Smooth muscle cell (in vitro differentiated cells): ENCODE results near the gene SAP30. TPM values are rescaled to one million over a fixed set of nuclear protein-coding genes. Genes with fewer than 3 reads are reported as not detected.
A peak's percentile ranks its signal among the peaks of the same experiment; 100 is the strongest.

Experiments used
- DNase-seq: peaks from one replicate; lab custom pipeline; 2025; ENCODE audit not compliant: unreplicated experiment; lab: John Stamatoyannopoulos, UW
- H2AFZ ChIP-seq: fragments of 200-600 bp; sonication (generic); 2 replicates; pipeline ENCODE4 v1.6.0; 2016; ENCODE audit warnings: antibody characterized with exemption, low read depth, mild to moderate bottlenecking
- H3F3A ChIP-seq: fragments of 200-600 bp; sonication (generic); 2 replicates; pipeline ENCODE4 v1.6.0; 2017; ENCODE audit warnings: antibody characterized with exemption, low read depth
- H3K27ac ChIP-seq: fragments of 200-600 bp; sonication (generic); 2 replicates; pipeline ENCODE4 v1.5.1; 2016; ENCODE audit warnings: low read depth, mild to moderate bottlenecking
- H3K27me3 ChIP-seq: fragments of 200-600 bp; sonication (generic); 2 replicates; pipeline ENCODE4 v1.6.1; 2016; ENCODE audit warnings: low read depth, mild to moderate bottlenecking
- H3K36me3 ChIP-seq: fragments of 200-600 bp; sonication (generic); 2 replicates; pipeline ENCODE4 v1.5.1; 2016; ENCODE audit warnings: low read depth
- H3K4me1 ChIP-seq: fragments of 200-600 bp; sonication (generic); 2 replicates; pipeline ENCODE4 v1.5.1; 2016; ENCODE audit warnings: low read depth
- H3K4me2 ChIP-seq: fragments of 200-600 bp; sonication (generic); 2 replicates; pipeline ENCODE4 v1.6.0; 2016; ENCODE audit warnings: mild to moderate bottlenecking
- H3K4me3 ChIP-seq: fragments of 200-600 bp; sonication (generic); 2 replicates; pipeline ENCODE4 v1.5.1; 2016; ENCODE audit warnings: mild to moderate bottlenecking
- H3K79me2 ChIP-seq: fragments of 200-600 bp; sonication (generic); 2 replicates; pipeline ENCODE4 v1.6.0; 2016; ENCODE audit warnings: low read depth, mild to moderate bottlenecking
- H3K9ac ChIP-seq: fragments of 200-600 bp; sonication (generic); 2 replicates; pipeline ENCODE4 v1.6.0; 2016; ENCODE audit warnings: low read depth
- H3K9me3 ChIP-seq: fragments of 200-600 bp; sonication (generic); replicated peaks from 2 replicates; pipeline ENCODE4 v1.5.1; 2016; ENCODE audit warnings: low read depth
- H4K20me1 ChIP-seq: fragments of 200-600 bp; sonication (generic); 2 replicates; pipeline ENCODE4 v1.6.0; 2016; ENCODE audit warnings: low read depth
- CTCF ChIP-seq: fragments of 200-600 bp; sonication (generic); IDR thresholded peaks from 2 replicates; pipeline ENCODE4 v1.5.1; 2017; ENCODE audit warnings: borderline replicate concordance, mild to moderate bottlenecking, antibody characterized with exemption; ENCODE audit not compliant: insufficient read depth, poor library complexity, severe bottlenecking
- WGBS: methylation state at CpG from one replicate; pipeline ENCODE4 v1.1.7; 2016; ENCODE audit warnings: low lambda C conversion rate; 5-methylcytosine and 5-hydroxymethylcytosine counted together
- polyA plus RNA-seq: library from polyadenylated mRNA; unstranded; fragments of >200 nt; fragmentation: Nextera tagmentation; extraction: Ambion mirVana; gene quantifications from 2 replicates; pipeline ENCODE4 v1.2.1, GENCODE V29; 2016
- total RNA-seq: library from RNA; depleted of rRNA; stranded (reverse); fragments of >200 nt; gene quantifications from 2 replicates; pipeline ENCODE4 v1.2.3, GENCODE V29; 2014

SAP30 gene
- total RNA-seq (18.6 and 19.6 TPM in 2 replicates), polyA plus RNA-seq (33.8 and 35.2 TPM in 2 replicates)

GRCh38 chr4:173370477-173371291, at the start of gene SAP30:
Gene SAP30 (plus strand): TSS chr4:173370954. CDS start chr4:173371183, 229 bp downstream.
- peaks cover 7% of the 10 kb centered on the region for H3F3A ChIP-seq
- peak within 1 kb of the TSS; percentile 98 for H2AFZ ChIP-seq
- peak; percentile 95 for DNase-seq
- H3K4me1 ChIP-seq, result peaks cover 6% of the 10 kb centered on the region
- H3K27ac ChIP-seq, result peak within 1 kb of the TSS; percentile 74
- H3K79me2 ChIP-seq, result peaks cover 39% of the 10 kb centered on the region
- H4K20me1 ChIP-seq, result peaks cover 14% of the 10 kb centered on the region
- no peak for TF ChIP-seq CTCF
- no peaks in the 10 kb centered on the region for H3K36me3 ChIP-seq
- no peaks in the 10 kb centered on the region for H3K27me3 ChIP-seq
- peak within 1 kb of the TSS; percentile 93 for H3K4me3 ChIP-seq
- peak within 1 kb of the TSS; percentile 92 for H3K4me2 ChIP-seq
- peak within 1 kb of the TSS; percentile 57 for H3K9ac ChIP-seq
- no peaks in the 10 kb centered on the region for H3K9me3 ChIP-seq
- WGBS, result 1% methylated on average over 62 of the region's 72 CpGs

- Histone ChIP-seq H3K79me2 (peaks cover 3% of the 10 kb centered on the region), H3K27ac (no peak overlapping the region), H3K9me3 (no peaks in the 10 kb centered on the region), H3F3A (no peaks in the 10 kb centered on the region), H3K4me2 (no peak overlapping the region), H3K4me1 (no peaks in the 10 kb centered on the region), H2AFZ (no peak overlapping the region), H3K27me3 (no peaks in the 10 kb centered on the region), H4K20me1 (no peaks in the 10 kb centered on the region), H3K9ac (no peak overlapping the region), H3K36me3 (no peaks in the 10 kb centered on the region), H3K4me3 (no peak overlapping the region)
- TF ChIP-seq CTCF, result no peak
- 93% methylated on average over 5 of the region's 5 CpGs for WGBS
- no peak for DNase-seq
These were observed 45.6 kb upstream of the SAP30 start for GRCh38 chr4:173325007-173325736.

GRCh38 chr4:173328236-173328901, 42.4 kb upstream of the SAP30 start:
- 98% methylated on average over 5 of the region's 5 CpGs for WGBS
- peaks cover 33% of the 10 kb centered on the region for H3K79me2 ChIP-seq
- no peak for DNase-seq
- no peak overlapping the region for H3K4me3 ChIP-seq
- no peak overlapping the region for H3K9ac ChIP-seq
- no peak overlapping the region for H2AFZ ChIP-seq
- H3K4me1 ChIP-seq, result peaks cover 24% of the 10 kb centered on the region
- H3K9me3 ChIP-seq, result no peaks in the 10 kb centered on the region
- no peaks in the 10 kb centered on the region for H3K27me3 ChIP-seq
- no peak overlapping the region for H3K4me2 ChIP-seq
- peaks cover 7% of the 10 kb centered on the region for H4K20me1 ChIP-seq
- no peak overlapping the region for H3K27ac ChIP-seq
- TF ChIP-seq CTCF, result no peak
- peaks cover 5% of the 10 kb centered on the region for H3K36me3 ChIP-seq
- H3F3A ChIP-seq, result peaks cover 8% of the 10 kb centered on the region
